GM12865 (cell line): Measurements from ENCODE around the gene ANAPC2.

Experiments used
- DNase-seq: peaks from one replicate; pipeline ENCODE4 v3.0.0; 2010; ENCODE audit warnings: low read depth
- H3K4me3 ChIP-seq: 2 replicates; pipeline ENCODE4 v1.5.1; 2011; ENCODE audit warnings: mild to moderate bottlenecking, low read depth, low read length, control low read depth
- CTCF ChIP-seq: IDR thresholded peaks from 2 replicates; pipeline ENCODE4 v1.5.1; 2011; ENCODE audit warnings: low read length, control low read depth, low read depth, inconsistent platforms; ENCODE audit not compliant: insufficient read depth; ENCODE audit errors: missing control alignments

The ANAPC2 gene

DNA sequence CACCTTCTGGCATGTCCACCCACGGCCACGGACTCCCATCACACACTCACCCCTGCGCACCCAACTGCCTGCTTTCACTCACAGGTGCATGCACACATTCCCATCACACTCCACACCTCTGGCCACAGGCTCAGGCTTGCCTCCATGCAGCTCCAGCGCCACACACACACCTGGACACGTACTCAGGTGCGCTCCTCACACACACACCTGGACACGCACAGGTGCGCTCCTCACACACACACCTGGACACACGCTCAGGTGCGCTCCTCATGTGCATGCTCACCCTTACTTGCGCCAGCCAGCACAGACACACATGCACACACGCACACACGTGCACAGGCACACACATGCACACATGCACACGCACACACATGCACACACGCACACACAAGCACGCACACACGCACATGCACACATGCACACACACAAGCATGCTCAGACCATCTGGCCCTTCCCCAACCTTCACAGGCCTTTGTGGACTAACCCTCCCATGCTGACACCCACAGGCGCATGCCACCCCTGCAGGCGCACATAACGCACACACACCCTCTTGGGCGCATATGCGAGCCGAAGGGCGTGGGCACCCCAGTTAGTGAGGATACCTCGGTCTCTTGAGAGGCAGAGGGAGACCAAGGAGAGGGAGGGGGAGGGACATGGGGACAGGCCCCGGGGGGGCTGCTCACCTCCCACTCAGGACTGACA lies 41.1 kb downstream of the ANAPC2 start:
- no peak overlapping the region for H3K4me3 ChIP-seq
- no peak for TF ChIP-seq CTCF
- DNase-seq: no peak

DNA sequence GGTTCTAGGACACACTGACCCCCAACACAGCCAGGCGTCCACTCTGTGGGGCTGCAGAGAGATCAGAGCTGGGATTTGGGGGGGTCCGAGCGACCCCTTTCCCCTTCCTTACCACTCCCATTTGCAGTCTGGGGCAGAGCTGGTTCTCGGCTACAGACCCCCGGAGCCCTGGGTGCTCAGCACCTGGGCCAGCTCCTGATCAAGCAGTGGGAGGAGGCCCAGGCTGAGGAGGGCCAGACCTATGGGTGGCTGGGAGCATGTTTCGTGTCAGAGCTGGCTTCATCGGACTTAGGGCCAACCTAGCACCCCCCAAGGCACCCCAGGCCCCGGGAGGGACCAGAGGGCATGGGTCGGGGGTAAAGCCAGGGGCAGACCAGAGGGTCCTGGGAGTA lies 41.8 kb downstream of the ANAPC2 start:
- no peak for TF ChIP-seq CTCF
- no peak overlapping the region for H3K4me3 ChIP-seq
- no peak for DNase-seq

DNA sequence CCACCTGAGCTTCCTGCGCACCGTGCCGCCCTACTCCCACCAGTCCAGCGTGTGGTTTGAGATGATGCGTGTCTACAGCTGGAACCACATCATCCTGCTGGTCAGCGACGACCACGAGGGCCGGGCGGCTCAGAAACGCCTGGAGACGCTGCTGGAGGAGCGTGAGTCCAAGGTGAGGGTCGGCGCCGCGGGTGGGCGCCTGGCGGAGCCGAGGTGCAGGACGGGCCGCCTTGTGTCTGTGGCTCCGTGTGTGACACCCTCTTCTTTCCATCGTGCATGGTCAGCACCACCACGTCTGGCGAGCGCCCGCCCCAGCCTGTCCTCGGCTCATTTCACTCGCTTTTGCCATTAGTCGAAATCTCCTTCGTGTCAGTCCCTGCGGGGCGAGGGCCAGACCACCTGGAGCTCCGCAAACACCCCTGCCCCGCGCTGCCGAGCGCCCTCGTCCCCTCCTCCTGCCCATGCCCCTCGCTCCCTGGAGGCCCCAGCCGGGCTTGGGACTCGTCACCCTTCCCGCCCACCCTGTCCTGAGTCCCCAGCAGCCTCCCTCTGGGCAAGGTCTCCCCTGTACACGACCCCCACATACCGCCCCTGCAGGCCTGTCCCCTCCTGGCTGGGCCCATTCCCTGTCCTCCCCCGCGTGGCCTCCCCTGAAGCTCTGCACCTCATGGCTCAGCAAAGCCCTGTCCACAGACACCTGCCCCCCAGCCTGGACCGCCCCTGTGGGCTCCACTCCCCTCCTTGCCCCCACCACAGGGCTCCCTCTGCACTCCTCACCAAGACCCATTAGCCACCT lies 42.4 kb downstream of the ANAPC2 start:
- TF ChIP-seq CTCF: no peak
- DNase-seq: no peak
- no peak overlapping the region for H3K4me3 ChIP-seq

DNA sequence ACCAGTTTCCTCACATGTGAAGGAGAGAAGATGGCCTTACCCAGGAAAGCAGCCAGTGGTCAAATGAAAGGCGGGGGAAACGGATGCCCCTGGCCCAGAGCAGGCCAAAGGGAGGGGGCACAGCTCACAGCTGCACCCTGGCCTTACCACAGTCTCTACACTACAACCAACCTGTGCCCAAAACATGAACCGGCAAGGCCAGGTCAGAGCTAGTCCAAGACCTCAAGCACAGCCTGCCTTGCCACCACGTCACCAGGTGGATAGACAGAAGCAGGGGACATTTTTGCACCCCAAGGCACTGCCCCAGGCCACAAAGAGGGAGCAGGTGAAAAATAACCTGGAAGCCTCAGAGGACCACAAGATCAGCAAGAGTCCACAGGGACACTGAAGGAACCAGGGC lies 44.9 kb downstream of the ANAPC2 start:
- DNase-seq: no peak
- no peak overlapping the region for H3K4me3 ChIP-seq
- no peak for TF ChIP-seq CTCF

- DNase-seq: no peak
- TF ChIP-seq CTCF: no peak
- H3K4me3 ChIP-seq: no peak overlapping the region
These were observed 46.1 kb downstream of the ANAPC2 start for GRCh38 chr9:137141976-137142936.

DNA sequence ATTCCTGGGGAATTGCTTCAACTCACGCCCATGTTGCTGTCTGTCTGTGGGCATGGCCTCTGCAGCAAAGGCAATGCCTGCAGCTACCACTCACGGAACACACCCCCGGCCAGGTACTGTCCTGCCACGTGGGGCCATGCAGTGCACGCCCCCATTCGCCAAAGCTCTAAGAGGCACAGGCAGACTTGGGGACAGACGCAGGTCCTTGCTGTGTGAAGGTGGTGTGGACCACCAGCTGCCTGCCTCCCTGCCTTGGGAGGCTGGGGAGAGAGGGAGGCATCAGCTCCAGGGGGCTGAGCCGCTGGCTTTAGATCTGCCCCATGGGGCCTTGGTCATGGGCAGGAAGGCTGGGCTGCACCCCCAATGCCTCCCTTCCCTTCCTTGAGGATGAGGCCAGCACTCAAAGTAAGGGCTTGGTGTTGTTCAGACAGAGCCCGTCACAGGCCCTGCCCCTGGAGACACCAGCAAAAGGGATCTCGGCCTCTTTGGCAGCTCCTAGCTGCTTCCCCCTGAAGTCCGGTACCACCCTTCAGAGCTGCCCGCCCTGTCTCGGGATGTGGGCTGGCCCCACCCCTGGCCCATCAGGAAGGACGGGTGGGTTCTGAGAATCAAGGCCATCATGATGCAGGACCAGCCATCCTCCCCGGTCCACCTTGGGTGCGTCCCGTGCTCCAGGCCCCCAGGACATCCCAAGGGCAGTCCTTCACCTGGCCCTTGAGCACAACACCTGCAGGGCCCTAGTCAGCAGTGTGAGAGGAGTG lies 47.1 kb downstream of the ANAPC2 start:
- no peak for TF ChIP-seq CTCF
- no peak overlapping the region for H3K4me3 ChIP-seq
- DNase-seq: no peak
